ENCODE data around the gene ACVR1B.

ACVR1B gene

GRCh38 chr12:52023976-52024688 lies 72.6 kb downstream of the ACVR1B start:
- no peak for DNase-seq

GRCh38 chr12:52024845-52025230 lies 73.3 kb downstream of the ACVR1B start:
- peak; percentile 77 to 86 for DNase-seq

- no peak for DNase-seq
Measured at GRCh38 chr12:52026263-52026662, 74.8 kb downstream of the ACVR1B start.

GRCh38 chr12:52027085-52027843 lies 75.8 kb downstream of the ACVR1B start:
- no peak for DNase-seq

- no peak for DNase-seq
Measured at GRCh38 chr12:52029685-52030084, 78.2 kb downstream of the ACVR1B start.

GRCh38 chr12:52032446-52032803 lies 80.9 kb downstream of the ACVR1B start:
- DNase-seq, result no peak

GRCh38 chr12:52032804-52033445 lies 81.4 kb downstream of the ACVR1B start:
- peak; percentile 92 to 96 for DNase-seq

- DNase-seq, result no peak
Measured at GRCh38 chr12:52033446-52034140, 82.1 kb downstream of the ACVR1B start.

GRCh38 chr12:52035190-52035589 lies 83.7 kb downstream of the ACVR1B start:
- no peak for DNase-seq

GRCh38 chr12:52035926-52036325 lies 84.4 kb downstream of the ACVR1B start:
- DNase-seq, result no peak

GRCh38 chr12:52036587-52037171 lies 85.2 kb downstream of the ACVR1B start:
- DNase-seq, result peak; percentile 42 to 68

GRCh38 chr12:52037248-52037861 lies 85.9 kb downstream of the ACVR1B start:
- DNase-seq, result no peak

GRCh38 chr12:52038447-52038846 lies 86.9 kb downstream of the ACVR1B start:
- peak in 1 of 2 donors; percentile 38 for DNase-seq

- DNase-seq, result no peak
Measured at GRCh38 chr12:52041035-52041434, 89.5 kb downstream of the ACVR1B start.

- DNase-seq, result no peak
Measured at GRCh38 chr12:52041695-52042123, 90.2 kb downstream of the ACVR1B start.

- DNase-seq, result no peak
Measured at GRCh38 chr12:52042706-52043385, 91.3 kb downstream of the ACVR1B start.

GRCh38 chr12:52043386-52044212 lies 92.1 kb downstream of the ACVR1B start:
- DNase-seq, result no peak

GRCh38 chr12:52044292-52044983 lies 92.9 kb downstream of the ACVR1B start:
- no peak for DNase-seq

GRCh38 chr12:52045794-52046199 lies 94.3 kb downstream of the ACVR1B start:
- peak; percentile 73 to 83 for DNase-seq

Measured in inflammatory macrophage (primary cell).